GM19193 (cell line): ENCODE data around the gene CALR3.

ENCODE experiments used
- POLR2A ChIP-seq: IDR thresholded peaks from 4 replicates; pipeline ENCODE4 v1.6.1; 2011; ENCODE audit not compliant: insufficient read depth, insufficient read length; ENCODE audit errors: extremely low read depth

CALR3 gene

DNA sequence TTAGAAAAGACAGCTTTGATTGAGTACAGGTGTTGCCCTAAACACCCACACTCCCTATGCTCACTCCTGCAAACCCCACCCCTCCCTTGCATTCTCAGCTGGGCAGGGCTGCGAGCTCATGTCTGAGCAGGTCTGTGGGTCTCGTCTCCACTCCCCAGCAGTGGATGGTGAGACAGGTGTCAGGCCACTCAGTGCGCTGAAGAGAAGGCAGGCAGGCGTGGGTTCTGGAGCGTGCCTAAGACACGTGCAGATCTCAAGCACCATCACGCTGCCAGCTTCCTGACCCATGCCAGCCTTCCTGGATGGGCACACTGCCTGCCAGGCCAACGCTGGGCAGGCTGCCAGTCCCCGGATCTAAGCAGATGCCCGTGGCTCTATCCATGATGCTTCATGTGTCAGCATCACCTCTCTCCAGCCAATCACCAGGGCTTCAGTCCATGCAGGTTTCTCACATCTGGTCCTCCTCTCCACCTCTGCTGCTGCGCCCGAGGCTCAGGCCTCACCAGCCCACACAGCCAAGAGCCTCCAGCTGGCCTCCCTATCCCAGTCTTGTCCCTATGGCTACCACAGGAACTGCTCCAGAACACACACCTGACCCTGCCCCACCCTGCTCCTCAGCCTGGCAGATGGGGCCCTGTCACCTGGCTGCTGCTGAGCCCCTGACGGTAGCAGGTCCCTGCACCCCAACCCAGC is 66.8 kb downstream of the CALR3 start:
- no peak for TF ChIP-seq POLR2A
